Glutamatergic neuron (in vitro differentiated cells): ENCODE data around the gene ECSCR. TPM values are rescaled to one million over a fixed set of nuclear protein-coding genes. Genes with fewer than 3 reads are reported as not detected.

Source experiments
- DNase-seq: peaks from one replicate; pipeline ENCODE4 v3.0.0; 2022
- H3K27ac Mint-ChIP-seq: one replicate; pipeline ENCODE4 v1.8.0; 2020; ENCODE audit warnings: mild to moderate bottlenecking, mixed read lengths, inconsistent platforms; ENCODE audit not compliant: unreplicated experiment
- H3K27me3 Mint-ChIP-seq: one replicate; pipeline ENCODE4 v1.8.0; 2020; ENCODE audit warnings: mild to moderate bottlenecking, moderate library complexity, mixed read lengths, inconsistent platforms; ENCODE audit not compliant: unreplicated experiment
- H3K36me3 Mint-ChIP-seq: one replicate; pipeline ENCODE4 v1.8.0; 2020; ENCODE audit warnings: mild to moderate bottlenecking, mixed read lengths, inconsistent platforms; ENCODE audit not compliant: unreplicated experiment
- H3K4me1 Mint-ChIP-seq: one replicate; pipeline ENCODE4 v1.8.0; 2020; ENCODE audit warnings: mild to moderate bottlenecking, low read depth, mixed read lengths, inconsistent platforms; ENCODE audit not compliant: unreplicated experiment
- H3K4me3 Mint-ChIP-seq: one replicate; pipeline ENCODE4 v1.8.0; 2020; ENCODE audit warnings: mild to moderate bottlenecking, mixed read lengths, inconsistent platforms; ENCODE audit not compliant: unreplicated experiment
- H3K9me3 Mint-ChIP-seq: one replicate; pipeline ENCODE4 v1.8.0; 2020; ENCODE audit warnings: mild to moderate bottlenecking, moderate library complexity, mixed read lengths, inconsistent platforms; ENCODE audit not compliant: unreplicated experiment
- total RNA-seq: library from RNA; stranded (reverse); fragmentation: NEBNext Ultra II Directional; extraction: Animal tissue kit (Norgen Biotek cat#: 25700); gene quantifications from one replicate; pipeline ENCODE4 v1.2.1, GENCODE V29; 2021; ENCODE audit not compliant: unreplicated experiment
- TF ChIP-seq, protein P1 (sequence below): fragments of 200-600 bp; sonication (generic); IDR thresholded peaks from one replicate; pipeline ENCODE4 v1.5.0; 2021; ENCODE audit not compliant: partially characterized antibody, unreplicated experiment

ECSCR gene
- total RNA-seq, 1 donor from 2014 or later = not detected

DNA sequence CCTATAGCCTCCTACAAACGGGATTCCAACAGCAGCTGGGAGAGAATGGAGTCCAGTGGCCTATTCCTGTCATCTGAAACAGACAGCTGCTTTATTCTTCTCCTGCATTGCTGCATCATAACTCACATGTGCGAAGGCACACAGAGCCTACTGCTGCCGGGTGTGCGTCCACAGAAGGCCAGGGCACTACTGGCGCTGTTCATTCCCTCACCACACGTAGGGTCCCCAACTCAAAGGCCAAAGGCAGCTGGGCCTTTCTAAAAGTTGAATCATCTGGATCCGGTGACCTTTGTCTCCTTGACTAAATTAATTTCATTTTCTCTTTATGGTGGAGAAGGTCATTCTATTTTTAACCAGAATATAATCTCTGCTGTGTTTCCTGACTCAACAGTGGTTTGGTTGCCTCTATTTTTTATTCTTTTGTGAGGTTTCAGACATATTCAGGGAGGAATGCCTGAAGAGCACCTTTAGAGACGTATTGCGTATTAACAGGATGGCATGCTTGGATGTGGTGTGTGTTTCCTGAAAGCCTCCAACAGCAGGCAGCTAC is 47.9 kb downstream of the ECSCR start:
- Mint-ChIP-seq H3K36me3 (peaks cover 5% of the 10 kb centered on the region), H3K27ac (no peak overlapping the region), H3K9me3 (no peaks in the 10 kb centered on the region), H3K27me3 (no peaks in the 10 kb centered on the region), H3K4me3 (no peak overlapping the region), H3K4me1 (no peaks in the 10 kb centered on the region)
- TF ChIP-seq, protein P1, sequence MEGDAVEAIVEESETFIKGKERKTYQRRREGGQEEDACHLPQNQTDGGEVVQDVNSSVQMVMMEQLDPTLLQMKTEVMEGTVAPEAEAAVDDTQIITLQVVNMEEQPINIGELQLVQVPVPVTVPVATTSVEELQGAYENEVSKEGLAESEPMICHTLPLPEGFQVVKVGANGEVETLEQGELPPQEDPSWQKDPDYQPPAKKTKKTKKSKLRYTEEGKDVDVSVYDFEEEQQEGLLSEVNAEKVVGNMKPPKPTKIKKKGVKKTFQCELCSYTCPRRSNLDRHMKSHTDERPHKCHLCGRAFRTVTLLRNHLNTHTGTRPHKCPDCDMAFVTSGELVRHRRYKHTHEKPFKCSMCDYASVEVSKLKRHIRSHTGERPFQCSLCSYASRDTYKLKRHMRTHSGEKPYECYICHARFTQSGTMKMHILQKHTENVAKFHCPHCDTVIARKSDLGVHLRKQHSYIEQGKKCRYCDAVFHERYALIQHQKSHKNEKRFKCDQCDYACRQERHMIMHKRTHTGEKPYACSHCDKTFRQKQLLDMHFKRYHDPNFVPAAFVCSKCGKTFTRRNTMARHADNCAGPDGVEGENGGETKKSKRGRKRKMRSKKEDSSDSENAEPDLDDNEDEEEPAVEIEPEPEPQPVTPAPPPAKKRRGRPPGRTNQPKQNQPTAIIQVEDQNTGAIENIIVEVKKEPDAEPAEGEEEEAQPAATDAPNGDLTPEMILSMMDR = no peak
- no peak for DNase-seq

GRCh38 chr5:139413963-139414362 is 48.6 kb downstream of the ECSCR start:
- H3K9me3 Mint-ChIP-seq = no peaks in the 10 kb centered on the region
- TF ChIP-seq, protein P1 = no peak
- no peak overlapping the region for H3K27ac Mint-ChIP-seq
- H3K27me3 Mint-ChIP-seq = no peaks in the 10 kb centered on the region
- H3K4me1 Mint-ChIP-seq = no peaks in the 10 kb centered on the region
- H3K36me3 Mint-ChIP-seq = peaks cover 5% of the 10 kb centered on the region
- H3K4me3 Mint-ChIP-seq = no peak overlapping the region
- DNase-seq = no peak

DNA sequence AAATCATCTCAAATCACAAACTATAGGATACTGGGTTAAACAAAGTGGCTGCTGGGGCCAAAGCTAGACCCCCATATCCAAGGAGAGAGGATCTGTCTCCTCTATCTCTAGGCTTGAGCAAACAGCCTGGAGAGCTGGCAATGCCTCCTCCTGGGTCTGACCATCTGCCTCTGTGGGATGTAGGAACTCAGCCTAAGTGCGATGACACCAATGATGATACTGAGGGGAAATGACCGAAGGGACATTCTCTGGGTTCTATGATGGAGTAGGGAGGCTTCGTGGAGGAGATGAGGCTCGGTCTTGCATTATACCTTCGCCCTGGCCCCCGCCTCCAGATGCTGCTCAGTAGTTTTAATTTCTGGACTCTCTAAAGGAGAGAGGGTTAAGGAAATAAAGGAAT is 49.4 kb downstream of the ECSCR start:
- no peak for DNase-seq
- TF ChIP-seq, protein P1 = no peak
- Mint-ChIP-seq H3K27ac (no peak overlapping the region), H3K27me3 (no peaks in the 10 kb centered on the region), H3K4me3 (no peak overlapping the region), H3K36me3 (peaks cover 5% of the 10 kb centered on the region), H3K4me1 (no peaks in the 10 kb centered on the region), H3K9me3 (no peaks in the 10 kb centered on the region)

DNA sequence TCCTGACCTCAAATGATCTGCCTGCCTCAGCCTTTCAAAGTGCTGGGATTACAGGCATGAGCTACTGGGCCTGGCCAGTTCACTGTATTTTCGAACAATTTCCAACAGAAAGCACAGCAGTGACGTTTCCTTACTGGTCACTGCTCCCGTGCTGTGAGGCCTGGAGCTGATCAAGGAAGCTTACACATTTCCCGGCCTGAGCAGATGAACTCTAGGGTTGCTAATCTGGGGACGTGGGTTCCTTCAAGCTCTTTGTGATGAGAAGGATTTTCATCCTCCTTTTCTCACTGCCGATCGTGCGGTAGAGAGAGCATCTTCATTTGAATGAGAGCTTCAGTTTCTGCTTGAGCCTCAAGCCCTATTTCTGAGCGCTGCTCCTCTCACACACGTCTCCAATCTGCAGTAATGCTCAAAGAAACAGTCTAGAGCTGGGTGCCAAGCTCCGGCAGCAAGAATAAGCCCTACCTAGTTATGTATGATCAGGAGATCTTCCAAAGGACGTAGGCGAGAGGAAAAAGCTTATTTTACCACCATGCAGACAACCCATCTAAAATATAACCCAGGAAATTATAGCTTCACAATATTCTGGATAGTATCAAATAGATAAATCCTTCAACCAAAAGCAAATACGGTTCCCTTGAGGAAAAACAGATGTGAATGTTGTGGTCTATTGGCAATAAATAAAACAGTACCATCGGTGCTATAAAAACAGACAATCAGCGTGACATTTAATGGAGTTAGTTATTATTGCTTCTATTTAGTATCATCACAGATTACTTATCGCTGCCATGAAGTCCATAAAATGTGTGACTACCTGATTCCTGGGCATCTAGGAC is 51.3 kb downstream of the ECSCR start:
- Mint-ChIP-seq H3K36me3 (peaks cover 5% of the 10 kb centered on the region), H3K9me3 (no peaks in the 10 kb centered on the region), H3K27ac (no peak overlapping the region), H3K4me1 (no peaks in the 10 kb centered on the region), H3K4me3 (no peak overlapping the region), H3K27me3 (no peaks in the 10 kb centered on the region)
- no peak for DNase-seq
- TF ChIP-seq, protein P1 = no peak
